Right lobe of liver (tissue), 6 donors: ENCODE data around the gene SNRPA. TPM values are rescaled to one million over a fixed set of nuclear protein-coding genes. Genes with fewer than 3 reads are reported as not detected.
A peak's percentile ranks its signal among the peaks of the same experiment; 100 is the strongest.

Experiments
- ATAC-seq, 4 donors: fragments of 200-7000 bp; cut with Tn5 transposase; one replicate each; pipeline ENCODE4 v1.9.1; 2020; ENCODE audit warnings: mild to moderate bottlenecking in 4 of 4, moderate library complexity in 4 of 4
- DNase-seq, 3 donors: peaks; one replicate each; pipeline ENCODE4 v3.0.0-alpha.2; 2020
- H3K27ac ChIP-seq, 3 donors: fragments of 200-600 bp; one replicate each; pipeline ENCODE4 v1.8.0; 2022
- H3K27me3 ChIP-seq, 2 donors: fragments of 200-600 bp; one replicate each; pipeline ENCODE4 v1.8.0; 2022
- H3K36me3 ChIP-seq, 4 donors: fragments of 200-600 bp; sonication (generic) in 1 of 4; one replicate each; pipeline versions ENCODE4 v1.5.1 to v1.8.0; 2017 to 2022; ENCODE audit warnings: control low read depth in 1 of 4
- H3K4me1 ChIP-seq, 4 donors: fragments of 200-600 bp; sonication (generic) in 1 of 4; one replicate each; pipeline versions ENCODE4 v1.5.1 to v1.8.0; 2017 to 2022; ENCODE audit warnings: control low read depth in 1 of 4
- H3K4me3 ChIP-seq, 3 donors: fragments of 200-600 bp; one replicate each; pipeline ENCODE4 v1.8.0; 2022
- H3K9me3 ChIP-seq, 4 donors: fragments of 200-600 bp; sonication (generic) in 1 of 4; one replicate each; pipeline versions ENCODE4 v1.5.1 to v1.8.0; 2017 to 2022; ENCODE audit warnings: control low read depth in 1 of 4
- POLR2A ChIP-seq: fragments of 450-650 bp; IDR thresholded peaks from one replicate; pipeline ENCODE4 v1.6.1; 2017; ENCODE audit warnings: antibody characterized with exemption, mild to moderate bottlenecking
- WGBS: methylation state at CpG from one replicate; pipeline ENCODE4 v1.1.6; 2018; ENCODE audit warnings: low coverage, low lambda C conversion rate; ENCODE audit not compliant: insufficient coverage; ENCODE audit errors: missing lambda C conversion rate; 5-methylcytosine and 5-hydroxymethylcytosine counted together
- intact Hi-C, 2 donors: fragments of 100-400 bp; cut with DNase I; formaldehyde crosslinking; loops; one replicate each; pipeline versions ENCODE4 v1.11.2 to v1.14.1; 2022
- total RNA-seq, 6 experiments: library from RNA; depleted of rRNA in 2 of 6; stranded (reverse); fragments of >200 nt in 2 of 6; fragmentation: NEBNext Ultra II Directional in 3 of 6; extraction: Animal tissue kit (Norgen Biotek cat#: 25700) in 3 of 6; gene quantifications; one replicate each; pipeline versions ENCODE4 v1.1.0 to v1.2.4, GENCODE V29; 2016 to 2023
- TF ChIP-seq, protein P1 (sequence below), 4 donors: fragments of 200-600 bp in 3 of 4; fragments of 450-650 bp in 1 of 4; IDR thresholded peaks; one replicate each; pipeline versions ENCODE4 v1.5.1 to v1.8.0; 2016 to 2022; ENCODE audit warnings: antibody characterized with exemption in 4 of 4, mild to moderate bottlenecking in 2 of 4
- donor health status: DM: no; HTN: yes; CAD: no.
- donor health status: DM: no; HTN: no; CAD: no.
- donor health status: DM: no; HTN: no; CAD: no.
- donor health status: DM: no; HTN: yes; CAD: no.
- donor health status: DM: no; HTN: yes; CAD: no.

The SNRPA gene
- total RNA-seq, 6 experiments from 2014 or later, result 21.4 to 33.1 (median 24.7) TPM

DNA sequence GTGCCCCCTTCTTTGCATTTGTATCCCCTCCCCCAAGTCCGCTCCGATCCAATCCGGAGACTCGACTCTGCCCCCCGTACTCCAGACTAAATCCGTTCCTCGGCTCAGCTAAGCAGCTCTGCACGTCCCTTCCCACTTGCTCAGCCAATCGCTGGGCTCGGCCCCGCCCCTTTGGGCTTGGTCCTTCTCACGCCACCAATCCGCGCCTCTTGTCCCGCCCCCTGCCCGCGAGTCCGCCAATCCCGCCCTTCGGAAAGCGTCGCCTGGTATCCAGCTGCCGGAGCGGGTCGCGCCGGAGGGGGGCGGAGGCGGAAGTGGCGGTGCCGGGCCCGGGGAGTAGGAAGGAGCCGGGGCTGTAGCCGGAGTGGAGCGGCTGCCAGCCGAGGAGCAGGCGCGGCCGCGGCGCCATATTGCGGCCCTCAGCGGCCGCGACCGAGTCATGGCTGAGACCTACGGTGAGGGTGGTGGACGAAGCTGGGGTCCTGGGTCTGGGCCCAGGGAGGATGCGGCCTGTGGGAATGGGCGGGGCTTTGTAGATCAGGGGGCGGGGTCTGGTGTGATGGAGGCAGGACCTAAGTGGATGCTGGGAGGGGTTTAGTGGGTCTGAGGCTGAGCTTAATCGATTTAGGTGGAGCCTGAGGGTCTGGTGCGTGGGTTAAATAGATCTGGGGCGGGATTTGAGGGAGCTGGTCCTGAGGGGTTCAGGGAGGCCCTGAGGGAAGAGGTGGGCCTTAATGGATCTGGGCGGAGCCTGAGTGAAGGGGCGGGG, 27.1 kb downstream of the SNRPA start, which contains the start of gene RAB4B:
Gene RAB4B (plus strand): TSS at position 311 of the 769 bp plus-strand sequence. CDS start 129 bp downstream, at position 440.
- Histone ChIP-seq H3K9me3 (no peaks in the 10 kb centered on the region), H3K4me3 (peak within 1 kb of the TSS; percentile 77 to 93 (median 81)), H3K27me3 (no peaks in the 10 kb centered on the region), H3K4me1 (peaks cover 0 to 12% (median 0%) of the 10 kb centered on the region in 4 donors), H3K27ac (peak within 1 kb of the TSS; percentile 78 to 93 (median 89)), H3K36me3 (no peaks in the 10 kb centered on the region)
- TF ChIP-seq, protein P1, sequence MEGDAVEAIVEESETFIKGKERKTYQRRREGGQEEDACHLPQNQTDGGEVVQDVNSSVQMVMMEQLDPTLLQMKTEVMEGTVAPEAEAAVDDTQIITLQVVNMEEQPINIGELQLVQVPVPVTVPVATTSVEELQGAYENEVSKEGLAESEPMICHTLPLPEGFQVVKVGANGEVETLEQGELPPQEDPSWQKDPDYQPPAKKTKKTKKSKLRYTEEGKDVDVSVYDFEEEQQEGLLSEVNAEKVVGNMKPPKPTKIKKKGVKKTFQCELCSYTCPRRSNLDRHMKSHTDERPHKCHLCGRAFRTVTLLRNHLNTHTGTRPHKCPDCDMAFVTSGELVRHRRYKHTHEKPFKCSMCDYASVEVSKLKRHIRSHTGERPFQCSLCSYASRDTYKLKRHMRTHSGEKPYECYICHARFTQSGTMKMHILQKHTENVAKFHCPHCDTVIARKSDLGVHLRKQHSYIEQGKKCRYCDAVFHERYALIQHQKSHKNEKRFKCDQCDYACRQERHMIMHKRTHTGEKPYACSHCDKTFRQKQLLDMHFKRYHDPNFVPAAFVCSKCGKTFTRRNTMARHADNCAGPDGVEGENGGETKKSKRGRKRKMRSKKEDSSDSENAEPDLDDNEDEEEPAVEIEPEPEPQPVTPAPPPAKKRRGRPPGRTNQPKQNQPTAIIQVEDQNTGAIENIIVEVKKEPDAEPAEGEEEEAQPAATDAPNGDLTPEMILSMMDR (IDR thresholded peaks at IDR 0.05), result peak in 2 of 4 donors; percentile 21 to 23
- TF ChIP-seq POLR2A, result peak; percentile 64
- WGBS, result 0% methylated on average over 55 of the region's 56 CpGs
- intact Hi-C loops, result no loop called here
- peak; percentile 100 for DNase-seq
- peak; percentile 87 to 94 (median 92) for ATAC-seq

DNA sequence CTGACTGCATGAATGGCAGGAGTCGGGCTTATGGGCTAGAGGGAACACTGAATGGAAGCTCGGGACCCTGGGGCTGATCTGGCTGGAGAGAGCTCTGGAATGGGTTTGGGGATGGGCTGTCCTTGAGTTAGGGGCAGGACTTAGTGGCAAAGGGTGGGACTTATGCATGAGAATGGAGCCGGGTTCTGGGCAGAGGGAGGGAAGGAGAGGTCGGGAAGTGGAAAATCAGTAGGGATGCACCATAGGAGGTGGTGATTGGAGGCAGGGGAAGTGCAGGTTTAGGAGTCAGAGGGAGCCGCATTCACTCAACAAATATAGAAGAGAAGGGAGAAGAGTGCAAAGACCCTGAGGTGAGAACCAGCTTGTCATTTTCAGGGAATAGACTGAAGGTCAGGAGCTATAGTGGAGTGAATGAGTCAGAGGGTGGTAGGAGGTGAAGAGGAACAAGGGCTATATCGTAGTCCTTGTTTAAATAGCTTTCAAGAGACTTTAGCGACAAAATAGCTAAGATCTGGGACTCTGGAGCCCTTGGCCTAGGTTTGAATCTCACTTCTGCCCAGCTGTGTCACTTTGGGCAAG, 27.8 kb downstream of the SNRPA start:
- H3K4me1 ChIP-seq, result peaks cover 0 to 12% (median 0%) of the 10 kb centered on the region in 4 donors
- H3K36me3 ChIP-seq, result no peaks in the 10 kb centered on the region
- H3K27ac ChIP-seq, result peak overlapping the region in 2 of 3 donors; percentile 87 to 89
- intact Hi-C loops, result no loop called here
- TF ChIP-seq, protein P1 (IDR thresholded peaks at IDR 0.05), result no peak
- TF ChIP-seq POLR2A, result no peak
- H3K27me3 ChIP-seq, result no peaks in the 10 kb centered on the region
- ATAC-seq (no peak), DNase-seq (no peak)
- 16% methylated on average over 7 of the region's 7 CpGs for WGBS
- H3K4me3 ChIP-seq, result peak overlapping the region; percentile 77 to 93 (median 81)
- no peaks in the 10 kb centered on the region for H3K9me3 ChIP-seq

DNA sequence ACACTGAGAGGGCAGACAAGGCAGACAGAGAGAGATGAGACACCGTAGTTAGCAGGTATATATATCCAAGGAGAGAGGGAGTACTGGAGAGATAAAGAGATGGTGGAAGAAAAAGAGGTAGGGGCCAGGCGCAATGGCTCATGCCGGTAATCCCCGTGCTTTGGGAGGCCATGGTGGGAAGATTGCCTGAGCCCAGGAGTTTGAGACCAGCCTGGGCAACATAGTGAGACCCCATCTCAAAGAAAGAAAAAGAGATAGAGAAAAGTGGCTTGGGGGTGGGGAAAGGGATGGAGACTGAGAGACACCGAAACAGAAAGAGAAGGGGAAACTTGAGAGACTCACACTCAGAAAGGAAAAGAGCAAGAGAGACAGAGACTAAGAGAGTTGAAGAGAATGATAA, 29.6 kb downstream of the SNRPA start:
- H3K4me3 ChIP-seq, result no peak overlapping the region
- TF ChIP-seq POLR2A, result no peak
- TF ChIP-seq, protein P1 (IDR thresholded peaks at IDR 0.05), result no peak
- ATAC-seq, result no peak
- no peaks in the 10 kb centered on the region for H3K36me3 ChIP-seq
- intact Hi-C loops, result no loop called here
- 98% methylated on average over 5 of the region's 5 CpGs for WGBS
- H3K27me3 ChIP-seq, result no peaks in the 10 kb centered on the region
- no peak overlapping the region for H3K27ac ChIP-seq
- H3K9me3 ChIP-seq, result no peaks in the 10 kb centered on the region
- peaks cover 0 to 12% (median 0%) of the 10 kb centered on the region in 4 donors for H3K4me1 ChIP-seq
- no peak for DNase-seq

DNA sequence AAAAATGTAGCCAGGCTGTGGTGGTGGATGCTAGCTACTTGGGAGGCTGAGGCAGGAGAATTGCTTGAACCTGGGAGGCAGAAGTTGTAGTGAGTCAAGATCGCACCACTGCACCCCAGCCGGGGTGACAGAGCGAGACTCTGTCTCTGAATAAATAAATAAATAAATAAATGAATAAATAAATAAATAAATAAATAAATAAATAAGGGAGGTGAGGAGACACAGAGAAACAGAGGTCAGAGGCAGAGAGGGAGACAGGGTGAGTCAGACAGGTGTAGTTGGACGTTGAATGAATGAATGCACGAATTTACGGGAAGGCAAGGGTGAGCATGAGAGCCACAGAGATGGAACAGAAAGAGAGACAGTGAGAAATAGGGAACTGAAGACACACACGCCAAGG, 30.1 kb downstream of the SNRPA start:
- DNase-seq (no peak), ATAC-seq (no peak)
- intact Hi-C loops, result no loop called here
- H3K27me3 ChIP-seq, result no peaks in the 10 kb centered on the region
- no peaks in the 10 kb centered on the region for H3K36me3 ChIP-seq
- H3K27ac ChIP-seq, result no peak overlapping the region
- TF ChIP-seq POLR2A, result no peak
- TF ChIP-seq, protein P1 (IDR thresholded peaks at IDR 0.05), result no peak
- peaks cover 0 to 12% (median 0%) of the 10 kb centered on the region in 4 donors for H3K4me1 ChIP-seq
- H3K4me3 ChIP-seq, result no peak overlapping the region
- no peaks in the 10 kb centered on the region for H3K9me3 ChIP-seq
- 93% methylated on average over 6 of the region's 7 CpGs for WGBS
